Measurements from ENCODE around the gene PRKCB.

- TF ChIP-seq SP1 (IDR thresholded peaks at IDR 0.05) (no peak), ATF3 (IDR thresholded peaks at IDR 0.05) (no peak), JUND (IDR thresholded peaks at IDR 0.05) (no peak), RAD21 (IDR thresholded peaks at IDR 0.05) (no peak), MAX (IDR thresholded peaks at IDR 0.05) (no peak)
Observed at GRCh38 chr16:24174957-24175356, 339.2 kb downstream of the PRKCB start.
